Osteocyte (in vitro differentiated cells): Measurements from ENCODE around the gene CTPS2. TPM values are rescaled to one million over a fixed set of nuclear protein-coding genes. Genes with fewer than 3 reads are reported as not detected.
A peak's percentile ranks its signal among the peaks of the same experiment; 100 is the strongest.

ENCODE experiments used
- DNase-seq: peaks from one replicate; pipeline ENCODE4 v3.0.0; 2021; ENCODE audit warnings: mixed read lengths; ENCODE audit not compliant: unreplicated experiment; ENCODE audit errors: extremely low spot score
- H3K27ac Mint-ChIP-seq: one replicate; pipeline ENCODE4 v1.8.0; 2021; ENCODE audit warnings: mild to moderate bottlenecking, mixed read lengths; ENCODE audit not compliant: unreplicated experiment
- H3K27me3 Mint-ChIP-seq: one replicate; pipeline ENCODE4 v1.8.0; 2021; ENCODE audit warnings: mixed read lengths; ENCODE audit not compliant: unreplicated experiment
- H3K36me3 Mint-ChIP-seq: one replicate; pipeline ENCODE4 v1.8.0; 2021; ENCODE audit warnings: mixed read lengths; ENCODE audit not compliant: unreplicated experiment
- H3K4me1 Mint-ChIP-seq: one replicate; pipeline ENCODE4 v1.8.0; 2021; ENCODE audit warnings: mixed read lengths; ENCODE audit not compliant: unreplicated experiment
- H3K4me3 Mint-ChIP-seq: one replicate; pipeline ENCODE4 v1.8.0; 2021; ENCODE audit warnings: mild to moderate bottlenecking, moderate library complexity, mixed read lengths; ENCODE audit not compliant: unreplicated experiment
- H3K9me3 Mint-ChIP-seq: one replicate; pipeline ENCODE4 v1.8.0; 2021; ENCODE audit warnings: mixed read lengths; ENCODE audit not compliant: unreplicated experiment
- total RNA-seq: library from RNA; stranded (reverse); gene quantifications from 2 replicates; pipeline ENCODE4 v1.2.1, GENCODE V29; 2021
- TF ChIP-seq, protein P1 (sequence below): fragments of 200-600 bp; sonication (generic); IDR thresholded peaks from 2 replicates; pipeline ENCODE4 v1.5.0; 2021; ENCODE audit warnings: antibody characterized with exemption, mild to moderate bottlenecking, moderate library complexity

The CTPS2 gene
- total RNA-seq, 1 donor from 2014 or later, result 37.1 TPM

- TF ChIP-seq, protein P1, sequence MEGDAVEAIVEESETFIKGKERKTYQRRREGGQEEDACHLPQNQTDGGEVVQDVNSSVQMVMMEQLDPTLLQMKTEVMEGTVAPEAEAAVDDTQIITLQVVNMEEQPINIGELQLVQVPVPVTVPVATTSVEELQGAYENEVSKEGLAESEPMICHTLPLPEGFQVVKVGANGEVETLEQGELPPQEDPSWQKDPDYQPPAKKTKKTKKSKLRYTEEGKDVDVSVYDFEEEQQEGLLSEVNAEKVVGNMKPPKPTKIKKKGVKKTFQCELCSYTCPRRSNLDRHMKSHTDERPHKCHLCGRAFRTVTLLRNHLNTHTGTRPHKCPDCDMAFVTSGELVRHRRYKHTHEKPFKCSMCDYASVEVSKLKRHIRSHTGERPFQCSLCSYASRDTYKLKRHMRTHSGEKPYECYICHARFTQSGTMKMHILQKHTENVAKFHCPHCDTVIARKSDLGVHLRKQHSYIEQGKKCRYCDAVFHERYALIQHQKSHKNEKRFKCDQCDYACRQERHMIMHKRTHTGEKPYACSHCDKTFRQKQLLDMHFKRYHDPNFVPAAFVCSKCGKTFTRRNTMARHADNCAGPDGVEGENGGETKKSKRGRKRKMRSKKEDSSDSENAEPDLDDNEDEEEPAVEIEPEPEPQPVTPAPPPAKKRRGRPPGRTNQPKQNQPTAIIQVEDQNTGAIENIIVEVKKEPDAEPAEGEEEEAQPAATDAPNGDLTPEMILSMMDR, result no peak
- DNase-seq, result no peak
- H3K27me3 Mint-ChIP-seq, result no peaks in the 10 kb centered on the region
- H3K9me3 Mint-ChIP-seq, result no peaks in the 10 kb centered on the region
- H3K27ac Mint-ChIP-seq, result no peak overlapping the region
- H3K4me3 Mint-ChIP-seq, result peak overlapping the region; percentile 35
- H3K4me1 Mint-ChIP-seq, result peaks cover 26% of the 10 kb centered on the region
- H3K36me3 Mint-ChIP-seq, result no peaks in the 10 kb centered on the region
Measured at GRCh38 chrX:16714504-16714903, 2.0 kb upstream of the CTPS2 start.

GRCh38 chrX:16711893-16712547 is 449 bp downstream of the CTPS2 start:
- H3K27ac Mint-ChIP-seq, result peak overlapping the region; percentile 95

GRCh38 chrX:16711219-16711811 is 1.2 kb downstream of the CTPS2 start:
- no peaks in the 10 kb centered on the region for H3K27me3 Mint-ChIP-seq
- TF ChIP-seq, protein P1, result no peak
- peaks cover 11% of the 10 kb centered on the region for H3K36me3 Mint-ChIP-seq
- no peaks in the 10 kb centered on the region for H3K9me3 Mint-ChIP-seq
- H3K4me3 Mint-ChIP-seq, result peak overlapping the region; percentile 92
- no peak for DNase-seq
- peaks cover 19% of the 10 kb centered on the region for H3K4me1 Mint-ChIP-seq
- peak overlapping the region; percentile 86 for H3K27ac Mint-ChIP-seq

More at GRCh38 chrX:16711893-16712547, 449 bp downstream of the CTPS2 start:
- H3K27me3 Mint-ChIP-seq, result no peaks in the 10 kb centered on the region
- H3K4me1 Mint-ChIP-seq, result peaks cover 19% of the 10 kb centered on the region
- peak overlapping the region; percentile 92 for H3K4me3 Mint-ChIP-seq
- H3K36me3 Mint-ChIP-seq, result peaks cover 10% of the 10 kb centered on the region
- TF ChIP-seq, protein P1, result no peak
- no peak for DNase-seq
- H3K9me3 Mint-ChIP-seq, result no peaks in the 10 kb centered on the region

- TF ChIP-seq, protein P1, result no peak
- Mint-ChIP-seq H3K36me3 (peaks cover 15% of the 10 kb centered on the region), H3K27ac (no peak overlapping the region), H3K4me3 (no peak overlapping the region), H3K4me1 (peaks cover 17% of the 10 kb centered on the region), H3K27me3 (no peaks in the 10 kb centered on the region), H3K9me3 (no peaks in the 10 kb centered on the region)
- no peak for DNase-seq
Measured at GRCh38 chrX:16708016-16708415, 4.5 kb downstream of the CTPS2 start.

GRCh38 chrX:16705370-16705769 is 7.1 kb downstream of the CTPS2 start:
- H3K9me3 Mint-ChIP-seq, result no peaks in the 10 kb centered on the region
- no peak overlapping the region for H3K27ac Mint-ChIP-seq
- TF ChIP-seq, protein P1, result no peak
- no peak for DNase-seq
- no peaks in the 10 kb centered on the region for H3K27me3 Mint-ChIP-seq
- H3K4me3 Mint-ChIP-seq, result no peak overlapping the region
- peaks cover 3% of the 10 kb centered on the region for H3K4me1 Mint-ChIP-seq
- H3K36me3 Mint-ChIP-seq, result peaks cover 24% of the 10 kb centered on the region
